ENCODE data around the gene IQCK.

Gene IQCK

GRCh38 chr16:19687279-19687678 is 30.8 kb upstream of the IQCK start:
- TF ChIP-seq, protein P1, sequence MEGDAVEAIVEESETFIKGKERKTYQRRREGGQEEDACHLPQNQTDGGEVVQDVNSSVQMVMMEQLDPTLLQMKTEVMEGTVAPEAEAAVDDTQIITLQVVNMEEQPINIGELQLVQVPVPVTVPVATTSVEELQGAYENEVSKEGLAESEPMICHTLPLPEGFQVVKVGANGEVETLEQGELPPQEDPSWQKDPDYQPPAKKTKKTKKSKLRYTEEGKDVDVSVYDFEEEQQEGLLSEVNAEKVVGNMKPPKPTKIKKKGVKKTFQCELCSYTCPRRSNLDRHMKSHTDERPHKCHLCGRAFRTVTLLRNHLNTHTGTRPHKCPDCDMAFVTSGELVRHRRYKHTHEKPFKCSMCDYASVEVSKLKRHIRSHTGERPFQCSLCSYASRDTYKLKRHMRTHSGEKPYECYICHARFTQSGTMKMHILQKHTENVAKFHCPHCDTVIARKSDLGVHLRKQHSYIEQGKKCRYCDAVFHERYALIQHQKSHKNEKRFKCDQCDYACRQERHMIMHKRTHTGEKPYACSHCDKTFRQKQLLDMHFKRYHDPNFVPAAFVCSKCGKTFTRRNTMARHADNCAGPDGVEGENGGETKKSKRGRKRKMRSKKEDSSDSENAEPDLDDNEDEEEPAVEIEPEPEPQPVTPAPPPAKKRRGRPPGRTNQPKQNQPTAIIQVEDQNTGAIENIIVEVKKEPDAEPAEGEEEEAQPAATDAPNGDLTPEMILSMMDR (IDR thresholded peaks at IDR 0.05; ENCODE audit: insufficient read depth, low read length, poor library complexity, severe bottlenecking): no peak
- TF ChIP-seq EZH2phosphoT487 (conservative IDR thresholded peaks at IDR 0.05; ENCODE audit: low read length): no peak
- no peak overlapping the region for H3K27ac ChIP-seq (ENCODE audit: low read depth, low read length)
- H3K9me2 ChIP-seq (replicated peaks; ENCODE audit: insufficient read depth, low read length): no peaks in the 10 kb centered on the region
- H3K9me3 ChIP-seq (ENCODE audit: insufficient read depth, low read length): no peaks in the 10 kb centered on the region
- H3K79me2 ChIP-seq (ENCODE audit: insufficient read depth, low read length): no peaks in the 10 kb centered on the region
- H3K9ac ChIP-seq (ENCODE audit: low read length): no peak overlapping the region
- no peaks in the 10 kb centered on the region for H3K27me3 ChIP-seq (ENCODE audit: low read length)
- no peaks in the 10 kb centered on the region for H4K20me1 ChIP-seq (ENCODE audit: low read depth, low read length)
- H3K4me3 ChIP-seq (ENCODE audit: insufficient read depth, low read length, poor library complexity, severe bottlenecking): no peak overlapping the region
- no peaks in the 10 kb centered on the region for H3F3A ChIP-seq (ENCODE audit: insufficient read depth)
- H3K36me3 ChIP-seq (ENCODE audit: low read length): no peaks in the 10 kb centered on the region
- H2AFZ ChIP-seq (ENCODE audit: low read depth, low read length, severe bottlenecking): no peak overlapping the region
- no peak overlapping the region for H3K4me2 ChIP-seq (ENCODE audit: low read depth, low read length, poor library complexity, severe bottlenecking)

DNA sequence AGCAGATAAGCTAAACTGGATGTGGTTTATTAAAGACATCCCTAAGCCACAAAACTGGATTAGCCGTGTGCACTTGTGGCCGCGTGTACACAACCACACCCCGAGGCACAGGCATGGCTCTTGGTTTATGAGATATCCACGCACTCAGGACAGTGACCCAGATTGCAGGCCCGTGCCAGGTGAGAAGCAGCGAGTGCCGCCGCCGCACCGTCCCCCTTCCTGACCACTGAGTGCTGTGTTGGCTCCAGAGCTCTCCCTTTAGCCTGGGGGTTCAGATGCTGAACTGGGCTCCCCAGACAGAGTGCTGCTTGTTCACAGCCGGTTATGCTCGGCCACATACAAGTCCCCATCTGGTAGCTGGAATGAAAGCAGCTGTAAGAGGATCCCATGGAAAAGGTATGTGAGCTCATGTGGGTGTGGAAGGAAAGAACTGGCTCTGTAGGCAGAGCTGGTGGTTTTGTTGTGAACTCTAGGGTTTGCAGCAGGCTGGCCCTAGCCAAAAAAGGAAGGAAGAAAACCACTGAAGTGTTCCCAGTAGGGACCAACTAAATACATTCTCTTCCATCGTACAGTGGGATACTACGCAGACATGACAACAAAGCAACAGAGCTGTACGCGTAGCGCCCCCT is 29.6 kb upstream of the IQCK start:
- Histone ChIP-seq H3K9me2 (replicated peaks; ENCODE audit: insufficient read depth, low read length) (no peaks in the 10 kb centered on the region), H3K4me2 (ENCODE audit: low read depth, low read length, poor library complexity, severe bottlenecking) (no peak overlapping the region), H3K9me3 (ENCODE audit: insufficient read depth, low read length) (no peaks in the 10 kb centered on the region), H3K27ac (ENCODE audit: low read depth, low read length) (no peak overlapping the region), H4K20me1 (ENCODE audit: low read depth, low read length) (no peaks in the 10 kb centered on the region), H3K36me3 (ENCODE audit: low read length) (no peaks in the 10 kb centered on the region), H3F3A (ENCODE audit: insufficient read depth) (no peaks in the 10 kb centered on the region), H3K9ac (ENCODE audit: low read length) (no peak overlapping the region), H3K79me2 (ENCODE audit: insufficient read depth, low read length) (no peaks in the 10 kb centered on the region), H3K4me3 (ENCODE audit: insufficient read depth, low read length, poor library complexity, severe bottlenecking) (no peak overlapping the region), H2AFZ (ENCODE audit: low read depth, low read length, severe bottlenecking) (no peak overlapping the region), H3K27me3 (ENCODE audit: low read length) (no peaks in the 10 kb centered on the region)
- TF ChIP-seq, protein P1 (IDR thresholded peaks at IDR 0.05; ENCODE audit: insufficient read depth, low read length, poor library complexity, severe bottlenecking): no peak
- TF ChIP-seq EZH2phosphoT487 (conservative IDR thresholded peaks at IDR 0.05; ENCODE audit: low read length): no peak

DNA sequence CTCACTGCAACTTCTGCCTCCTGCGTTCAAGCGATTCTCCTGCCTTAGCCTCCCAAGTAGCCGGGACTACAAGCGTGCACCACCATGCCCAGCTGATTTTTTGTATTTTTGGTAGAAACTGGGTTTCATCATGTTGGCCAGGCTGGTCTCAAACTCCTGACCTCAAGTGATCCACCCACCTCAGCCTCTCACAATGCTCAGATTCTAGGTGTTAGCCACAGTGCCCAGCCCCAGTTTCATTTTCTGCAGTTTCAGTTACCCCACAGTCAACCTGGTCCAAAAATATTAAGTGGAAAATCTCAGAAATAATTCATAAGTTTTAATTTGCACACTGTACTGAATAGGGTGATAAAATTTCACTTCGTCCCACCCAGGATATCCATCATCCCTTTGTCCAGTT is 28.7 kb upstream of the IQCK start:
- Histone ChIP-seq H3K79me2 (ENCODE audit: insufficient read depth, low read length) (no peaks in the 10 kb centered on the region), H3K4me2 (ENCODE audit: low read depth, low read length, poor library complexity, severe bottlenecking) (no peak overlapping the region), H2AFZ (ENCODE audit: low read depth, low read length, severe bottlenecking) (no peak overlapping the region), H3K27ac (ENCODE audit: low read depth, low read length) (no peak overlapping the region), H3K9me3 (ENCODE audit: insufficient read depth, low read length) (no peaks in the 10 kb centered on the region), H3F3A (ENCODE audit: insufficient read depth) (no peaks in the 10 kb centered on the region), H3K36me3 (ENCODE audit: low read length) (no peaks in the 10 kb centered on the region), H4K20me1 (ENCODE audit: low read depth, low read length) (no peaks in the 10 kb centered on the region), H3K9me2 (replicated peaks; ENCODE audit: insufficient read depth, low read length) (no peaks in the 10 kb centered on the region), H3K27me3 (ENCODE audit: low read length) (no peaks in the 10 kb centered on the region), H3K9ac (ENCODE audit: low read length) (no peak overlapping the region), H3K4me3 (ENCODE audit: insufficient read depth, low read length, poor library complexity, severe bottlenecking) (no peak overlapping the region)
- TF ChIP-seq, protein P1 (IDR thresholded peaks at IDR 0.05; ENCODE audit: insufficient read depth, low read length, poor library complexity, severe bottlenecking): no peak
- TF ChIP-seq EZH2phosphoT487 (conservative IDR thresholded peaks at IDR 0.05; ENCODE audit: low read length): no peak

Data from SU-DHL-6 (cell line).